GM19372 (cell line): ENCODE data around the gene WDR5.

Source experiments
- ATAC-seq: cut with Tn5 transposase; IDR thresholded peaks from one replicate; pipeline ENCODE4 v1.9.1; 2021; ENCODE audit warnings: mild to moderate bottlenecking, low read depth, moderate library complexity; ENCODE audit not compliant: unreplicated experiment

The WDR5 gene

DNA sequence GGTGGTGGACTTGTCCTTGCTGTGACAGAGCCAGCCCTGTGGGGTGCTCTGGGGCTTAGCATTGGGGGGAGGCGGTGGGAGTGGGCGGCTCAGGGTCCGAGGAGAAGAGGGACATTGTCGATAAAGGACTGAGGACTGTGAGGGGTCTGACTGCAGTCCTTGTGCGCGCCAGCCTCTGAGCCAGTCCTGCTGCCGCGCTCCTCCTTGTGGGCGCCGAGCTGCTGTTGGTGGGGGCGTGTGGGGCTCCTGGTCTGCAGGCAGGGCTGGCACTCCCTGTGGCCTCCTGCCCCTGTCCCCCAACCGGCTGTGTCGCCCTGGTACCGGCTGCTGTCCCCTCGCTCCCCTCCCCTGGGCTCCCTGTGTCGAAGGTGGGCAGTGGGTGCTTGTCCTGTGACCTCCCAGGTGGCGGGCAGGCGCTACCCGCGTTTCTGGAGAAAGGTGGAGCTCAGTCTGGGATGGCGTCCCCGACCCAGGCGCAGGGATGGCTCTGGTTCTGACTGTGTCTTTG, 21.6 kb downstream of the WDR5 start:
- no peak for ATAC-seq

GRCh38 chr9:134158242-134158641, 22.4 kb downstream of the WDR5 start:
- no peak for ATAC-seq

DNA sequence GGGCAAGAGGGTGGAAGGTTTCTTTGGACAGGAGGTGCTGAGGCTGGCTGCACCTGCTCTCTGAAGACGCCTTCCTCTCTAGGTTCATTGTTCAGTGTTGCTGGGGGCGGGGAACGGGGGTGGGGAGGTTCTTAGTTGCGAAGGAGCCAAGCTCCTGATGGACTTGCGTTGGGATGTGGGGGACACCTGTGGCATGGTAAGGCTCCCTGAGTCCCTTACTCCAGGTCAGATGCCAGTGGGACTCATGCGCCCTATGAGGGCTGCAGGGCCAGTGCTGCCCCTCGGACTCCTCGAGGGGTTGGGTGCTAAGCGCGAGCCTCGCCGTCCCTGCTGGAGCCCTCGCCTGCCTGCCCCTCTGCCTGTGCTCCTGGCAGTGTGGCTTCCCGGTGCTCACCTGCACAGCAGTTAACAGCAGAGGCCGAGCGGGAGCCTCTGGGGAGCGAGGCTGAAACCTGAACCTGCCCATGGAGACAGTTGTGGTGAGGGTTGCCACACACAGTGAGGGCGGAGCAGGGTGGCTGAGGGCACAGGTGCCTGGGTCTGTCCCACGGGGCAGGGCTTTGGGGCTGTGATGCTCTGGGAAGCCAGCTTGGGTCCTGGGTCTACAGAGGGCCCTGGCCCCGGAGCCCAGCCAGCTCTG, 23.0 kb downstream of the WDR5 start:
- ATAC-seq = no peak

DNA sequence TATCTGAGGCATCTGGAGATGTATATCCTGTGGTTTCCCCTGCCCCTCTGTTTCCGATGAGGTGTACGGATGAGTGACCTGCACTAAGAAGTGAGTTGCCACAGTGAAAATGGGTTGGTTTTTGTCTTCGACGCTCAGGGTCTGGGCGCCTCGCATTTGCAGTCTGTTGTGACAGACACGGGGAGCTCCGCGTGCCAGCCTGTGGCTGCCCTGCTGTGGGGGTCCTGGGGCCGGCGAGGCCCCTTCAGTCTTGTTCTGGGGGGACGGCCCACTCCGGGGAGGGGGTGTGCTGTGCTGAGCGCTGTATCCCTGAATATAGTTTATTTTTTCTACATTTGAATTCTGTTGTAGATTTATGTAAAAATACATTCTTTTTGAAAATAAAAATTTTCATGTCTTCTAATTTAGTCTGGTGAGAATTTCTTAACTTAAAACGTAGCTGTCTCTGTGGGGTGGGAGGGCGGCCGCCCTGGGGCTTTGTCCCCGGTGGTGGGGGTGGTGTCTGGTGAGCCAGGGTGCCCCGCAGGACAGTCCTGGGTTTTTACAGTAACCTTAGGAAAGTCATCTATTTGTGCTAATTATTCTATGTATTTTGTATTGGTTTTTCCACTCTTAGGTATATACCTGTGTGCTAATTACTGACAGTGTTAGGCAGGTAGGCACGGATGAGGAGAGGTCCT, 23.8 kb downstream of the WDR5 start:
- ATAC-seq = no peak

DNA sequence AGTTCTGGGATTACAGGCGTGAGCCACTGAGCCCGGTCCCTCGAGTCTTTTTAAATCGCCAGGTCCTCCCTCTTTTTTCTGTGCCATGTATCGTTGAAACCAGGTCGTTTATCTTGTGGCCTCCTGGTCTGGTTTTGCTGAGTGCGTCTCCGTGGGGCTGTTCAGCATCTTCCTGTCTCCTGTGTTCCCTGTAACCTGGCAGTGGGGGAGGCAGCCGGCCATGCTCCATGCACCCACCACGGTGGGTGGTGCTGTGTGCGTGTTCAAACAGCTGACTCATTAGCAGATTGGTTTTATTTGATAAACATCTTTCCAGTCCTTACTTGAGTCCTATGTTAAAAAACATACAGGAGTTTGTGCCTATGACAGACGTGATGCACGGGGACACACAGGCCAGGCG, 25.8 kb downstream of the WDR5 start:
- no peak for ATAC-seq

- no peak for ATAC-seq
Observed at GRCh38 chr9:134162212-134162775, 26.4 kb downstream of the WDR5 start.

DNA sequence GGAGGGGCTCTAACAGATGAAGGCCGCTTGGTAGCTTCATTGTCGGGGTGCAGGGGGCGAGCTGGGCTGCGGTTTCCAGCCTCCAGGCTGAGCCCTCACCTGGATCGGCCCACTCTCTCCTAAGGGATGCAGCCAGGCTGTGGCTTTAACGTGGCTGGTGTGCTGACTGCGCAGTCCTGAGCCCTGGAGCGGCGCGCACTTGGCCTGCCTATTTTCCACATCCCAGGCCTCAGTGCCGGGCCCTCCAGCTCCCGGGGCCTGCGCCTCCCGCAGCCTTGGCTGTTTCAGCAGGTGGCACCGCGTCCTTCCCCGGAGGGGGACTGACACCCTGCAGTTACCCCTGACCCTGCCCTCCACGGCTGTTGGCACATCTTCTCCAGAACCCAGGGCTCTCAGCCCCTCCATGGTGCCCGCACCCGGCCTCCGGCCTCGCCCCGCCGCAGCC, 27.1 kb downstream of the WDR5 start:
- no peak for ATAC-seq

DNA sequence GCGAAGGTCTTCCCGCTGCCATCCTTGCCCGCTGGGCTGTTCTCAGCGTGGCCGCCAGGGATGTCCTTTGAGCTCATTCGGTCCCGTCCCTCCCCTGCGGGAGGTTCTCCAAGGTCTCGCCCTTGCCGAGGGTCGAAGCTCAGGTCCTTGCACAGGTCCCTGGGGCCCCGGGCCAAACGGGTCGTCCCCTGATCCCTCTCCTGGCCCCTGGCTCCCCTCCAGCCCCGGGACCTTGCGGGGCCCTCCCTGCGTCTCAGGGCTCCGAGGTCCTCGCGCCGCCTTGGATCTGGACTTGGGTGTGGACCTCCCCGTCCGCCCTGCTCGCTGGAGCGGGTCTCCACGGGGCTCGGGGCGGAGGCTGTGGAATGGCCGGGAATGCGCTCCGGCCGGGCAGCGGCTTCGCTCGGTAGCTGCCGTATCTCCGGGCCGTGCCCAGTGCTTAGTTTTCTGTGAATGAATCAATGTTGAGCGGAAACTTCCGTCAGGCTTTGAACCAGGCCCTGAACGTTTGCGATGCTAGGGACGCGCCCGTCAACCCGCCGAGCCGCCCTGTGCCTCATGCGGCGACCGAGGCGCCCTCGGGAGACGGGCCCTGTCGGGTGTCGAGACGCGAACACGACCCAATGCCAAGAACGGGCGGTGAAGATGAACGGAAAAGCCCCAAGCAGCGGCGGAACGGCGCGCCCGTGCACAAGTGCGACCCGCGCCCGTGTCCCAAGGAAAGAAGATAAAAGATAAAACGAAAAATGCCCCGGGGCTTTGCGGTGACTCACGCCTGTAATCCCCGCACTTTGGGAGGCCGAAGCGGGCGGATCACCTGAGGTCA, 27.7 kb downstream of the WDR5 start:
- ATAC-seq = no peak

- no peak for ATAC-seq
Observed at GRCh38 chr9:134164879-134165278, 29.0 kb downstream of the WDR5 start.

- ATAC-seq = no peak
Observed at GRCh38 chr9:134165357-134166315, 29.8 kb downstream of the WDR5 start.

GRCh38 chr9:134166374-134166773, 30.5 kb downstream of the WDR5 start:
- no peak for ATAC-seq

GRCh38 chr9:134167530-134167931, 31.6 kb downstream of the WDR5 start:
- ATAC-seq = no peak

GRCh38 chr9:134168757-134169550, 33.1 kb downstream of the WDR5 start:
- ATAC-seq = no peak

DNA sequence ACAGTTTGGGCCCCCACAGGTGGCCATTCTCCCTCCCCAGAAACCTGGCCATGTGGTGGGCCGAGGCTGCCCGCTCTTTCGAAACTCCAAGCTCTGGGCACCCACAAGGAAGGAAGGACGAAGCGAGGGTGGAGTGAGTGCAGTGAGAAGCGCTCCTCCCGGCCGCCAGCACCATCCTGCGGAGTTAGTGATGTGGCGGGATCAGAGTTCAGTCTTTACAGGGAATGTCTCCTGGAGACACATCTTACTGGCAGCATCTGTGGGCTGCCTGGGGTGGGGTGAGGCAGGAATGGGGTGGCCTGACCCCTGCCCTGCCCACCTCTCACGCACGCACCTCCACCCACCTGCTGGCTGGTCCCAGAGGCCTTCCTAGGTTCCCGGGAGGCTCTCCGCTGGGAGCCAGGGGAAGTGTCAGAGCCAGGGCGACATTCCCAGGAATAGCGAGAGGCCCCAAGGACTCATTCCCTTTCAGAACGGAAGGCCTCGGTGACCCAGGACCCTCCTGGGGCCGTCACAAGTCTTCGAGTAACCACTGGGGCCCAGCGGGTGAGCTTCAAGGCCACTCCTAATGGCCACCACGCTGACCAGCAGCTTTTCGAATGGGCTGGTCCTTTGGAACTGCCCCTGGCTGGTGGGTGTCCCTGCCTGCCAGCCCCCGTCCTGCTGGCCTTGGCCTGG, 34.0 kb downstream of the WDR5 start:
- no peak for ATAC-seq

- no peak for ATAC-seq
Observed at GRCh38 chr9:134170532-134171315, 34.8 kb downstream of the WDR5 start.

DNA sequence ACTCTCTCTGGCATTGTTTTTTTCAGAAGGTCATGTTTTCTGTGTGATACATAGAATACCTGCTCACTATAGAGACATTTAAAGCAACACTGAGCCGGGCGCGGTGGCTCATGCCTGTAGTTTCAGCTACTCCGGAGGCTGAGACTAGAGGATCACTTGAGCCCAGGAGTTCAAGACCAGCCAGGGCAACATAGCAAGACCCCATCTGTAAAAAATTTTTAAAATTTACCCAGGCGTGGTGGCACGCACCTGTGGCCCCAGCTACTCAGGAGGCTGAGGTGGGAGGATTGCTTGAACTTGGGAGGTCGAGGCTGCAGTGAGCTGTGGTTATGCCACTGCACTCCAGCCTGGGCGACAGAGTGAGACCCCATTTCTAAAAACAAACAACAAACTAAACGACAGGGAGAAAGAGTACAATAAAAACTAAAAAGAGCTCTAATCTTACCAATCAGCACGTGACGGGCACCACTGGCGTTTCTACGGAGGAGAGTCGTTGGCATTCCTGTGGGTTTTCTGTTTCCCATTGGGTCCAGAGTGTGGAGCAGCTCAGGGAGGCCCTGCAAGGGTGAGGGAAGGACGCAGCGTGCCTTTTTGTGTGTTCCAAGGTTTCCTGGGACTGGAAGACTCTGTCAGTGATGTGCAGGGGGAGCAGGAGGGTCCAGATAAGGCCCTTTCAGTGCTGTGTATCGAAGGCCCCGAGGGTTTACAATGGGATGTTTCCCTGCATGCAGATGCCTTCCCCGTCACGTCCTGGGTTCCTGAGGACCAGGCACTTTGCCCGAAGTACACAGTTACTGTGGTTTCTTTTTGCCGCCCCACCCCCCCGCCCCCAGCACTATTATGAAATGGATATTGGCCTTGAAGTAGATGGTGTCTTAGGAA, 35.7 kb downstream of the WDR5 start:
- ATAC-seq = no peak
